ENCODE results near the gene THSD4. TPM values are rescaled to one million over a fixed set of nuclear protein-coding genes. Genes with fewer than 3 reads are reported as not detected.
A peak's percentile ranks its signal among the peaks of the same experiment; 100 is the strongest.

The THSD4 gene
- total RNA-seq, 3 donors from 2014 or later: 18.3 to 46.2 (median 27.1) TPM

GRCh38 chr15:71452893-71453292, 337.6 kb downstream of the THSD4 start:
- DNase-seq (peak in 1 of 3 donors; percentile 40), ATAC-seq (peak; percentile 57)
- H3K4me1 ChIP-seq (ENCODE audit: low read depth): peaks cover 4% of the 10 kb centered on the region
- TF ChIP-seq, protein P1, sequence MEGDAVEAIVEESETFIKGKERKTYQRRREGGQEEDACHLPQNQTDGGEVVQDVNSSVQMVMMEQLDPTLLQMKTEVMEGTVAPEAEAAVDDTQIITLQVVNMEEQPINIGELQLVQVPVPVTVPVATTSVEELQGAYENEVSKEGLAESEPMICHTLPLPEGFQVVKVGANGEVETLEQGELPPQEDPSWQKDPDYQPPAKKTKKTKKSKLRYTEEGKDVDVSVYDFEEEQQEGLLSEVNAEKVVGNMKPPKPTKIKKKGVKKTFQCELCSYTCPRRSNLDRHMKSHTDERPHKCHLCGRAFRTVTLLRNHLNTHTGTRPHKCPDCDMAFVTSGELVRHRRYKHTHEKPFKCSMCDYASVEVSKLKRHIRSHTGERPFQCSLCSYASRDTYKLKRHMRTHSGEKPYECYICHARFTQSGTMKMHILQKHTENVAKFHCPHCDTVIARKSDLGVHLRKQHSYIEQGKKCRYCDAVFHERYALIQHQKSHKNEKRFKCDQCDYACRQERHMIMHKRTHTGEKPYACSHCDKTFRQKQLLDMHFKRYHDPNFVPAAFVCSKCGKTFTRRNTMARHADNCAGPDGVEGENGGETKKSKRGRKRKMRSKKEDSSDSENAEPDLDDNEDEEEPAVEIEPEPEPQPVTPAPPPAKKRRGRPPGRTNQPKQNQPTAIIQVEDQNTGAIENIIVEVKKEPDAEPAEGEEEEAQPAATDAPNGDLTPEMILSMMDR (IDR thresholded peaks at IDR 0.05): no peak
- H3K4me3 ChIP-seq: no peak overlapping the region
- no peaks in the 10 kb centered on the region for H3K36me3 ChIP-seq (ENCODE audit: low read depth)
- intact Hi-C loops (cut with DNase I, micrococcal nuclease): loop anchor here in 1 of 2 donors (5.0 kb wide), 1 partner anchor 289 kb away; no protein-coding TSS in a partner anchor
- H3K9me3 ChIP-seq: no peaks in the 10 kb centered on the region

GRCh38 chr15:71454462-71454996, 339.3 kb downstream of the THSD4 start:
- intact Hi-C loops (cut with DNase I, micrococcal nuclease): loop anchor here in 1 of 2 donors (5.0 kb wide), 1 partner anchor 288 kb away; no protein-coding TSS in a partner anchor
- no peak for ATAC-seq
- TF ChIP-seq, protein P1 (IDR thresholded peaks at IDR 0.05): no peak

DNA sequence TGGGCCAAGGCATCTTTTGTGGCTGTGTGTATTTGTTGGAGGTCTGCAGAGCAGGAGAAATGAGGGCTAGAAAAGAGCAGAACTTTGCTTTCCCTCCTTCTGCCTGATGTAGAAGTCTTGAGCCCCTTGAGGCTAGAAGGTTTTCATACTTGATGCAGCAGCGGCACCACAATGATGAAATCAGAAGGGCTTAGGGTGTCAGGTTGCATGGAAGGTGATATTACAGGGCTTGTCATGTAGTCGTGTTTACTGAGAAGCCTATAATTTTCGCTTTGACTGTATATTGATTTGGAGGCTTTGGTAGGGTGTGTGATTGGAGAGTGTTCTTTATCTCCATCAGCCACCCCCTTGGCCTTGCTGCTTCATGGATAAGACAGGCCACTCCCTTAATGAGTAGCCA, 339.8 kb downstream of the THSD4 start:
- no peak for DNase-seq
- intact Hi-C loops (cut with DNase I, micrococcal nuclease): no loop called here
- H3K36me3 ChIP-seq (ENCODE audit: low read depth): no peaks in the 10 kb centered on the region
- no peaks in the 10 kb centered on the region for H3K9me3 ChIP-seq
- H3K4me3 ChIP-seq: no peak overlapping the region
- TF ChIP-seq, protein P1 (IDR thresholded peaks at IDR 0.05): no peak
- peaks cover 6% of the 10 kb centered on the region for H3K4me1 ChIP-seq (ENCODE audit: low read depth)
- ATAC-seq: no peak

More at GRCh38 chr15:71454462-71454996, 339.3 kb downstream of the THSD4 start:
- no peaks in the 10 kb centered on the region for H3K36me3 ChIP-seq (ENCODE audit: low read depth)
- DNase-seq: no peak
- H3K9me3 ChIP-seq: no peaks in the 10 kb centered on the region
- peaks cover 6% of the 10 kb centered on the region for H3K4me1 ChIP-seq (ENCODE audit: low read depth)
- H3K4me3 ChIP-seq: no peak overlapping the region

GRCh38 chr15:71455878-71456277, 340.6 kb downstream of the THSD4 start:
- intact Hi-C loops (cut with DNase I, micrococcal nuclease): no loop called here
- Histone ChIP-seq H3K9me3 (no peaks in the 10 kb centered on the region), H3K4me3 (no peak overlapping the region), H3K4me1 (ENCODE audit: low read depth) (peaks cover 6% of the 10 kb centered on the region), H3K36me3 (ENCODE audit: low read depth) (no peaks in the 10 kb centered on the region)
- ATAC-seq (no peak), DNase-seq (no peak)
- TF ChIP-seq, protein P1 (IDR thresholded peaks at IDR 0.05): no peak

DNA sequence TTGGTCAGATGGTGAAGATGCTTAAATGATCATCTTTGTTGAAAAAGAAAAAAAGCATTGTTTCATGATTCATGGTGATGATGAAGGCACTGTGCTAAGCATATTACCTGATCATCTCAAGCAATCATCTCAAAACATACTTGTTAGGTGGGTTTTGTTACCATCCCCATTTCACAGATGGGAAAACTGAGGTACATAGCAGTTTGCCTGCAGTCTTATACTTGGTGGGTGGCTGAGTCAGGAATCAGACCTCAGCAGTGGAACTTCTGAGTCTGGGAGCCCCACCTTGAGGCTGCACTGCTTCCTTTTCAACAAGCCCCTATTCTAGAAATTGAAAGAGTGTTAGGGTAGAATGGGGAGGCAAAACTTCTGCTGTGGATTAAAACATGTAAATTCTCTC, 341.1 kb downstream of the THSD4 start:
- H3K36me3 ChIP-seq (ENCODE audit: low read depth): no peaks in the 10 kb centered on the region
- TF ChIP-seq, protein P1 (IDR thresholded peaks at IDR 0.05): no peak
- DNase-seq: no peak
- intact Hi-C loops (cut with DNase I, micrococcal nuclease): no loop called here
- peaks cover 3% of the 10 kb centered on the region for H3K4me1 ChIP-seq (ENCODE audit: low read depth)
- no peak for ATAC-seq
- no peaks in the 10 kb centered on the region for H3K9me3 ChIP-seq
- H3K4me3 ChIP-seq: no peak overlapping the region

Measured in mucosa of descending colon (tissue), 3 donors.